Activated CD4-positive, alpha-beta T cell treated with anti-CD3 and anti-CD28 coated beads, Interleukin-2, amount 10 ng/mL, durations not matched to agents 7 days and 5 days (primary cell): ENCODE measurements around the gene SLC25A21. TPM values are rescaled to one million over a fixed set of nuclear protein-coding genes. Genes with fewer than 3 reads are reported as not detected.
"Not testable (repeated sequence)": the region's sequence is repeated elsewhere in the genome, so short reads cannot be mapped to it uniquely, and the experiment has no call there.

Source experiments
- CTCF ChIA-PET: fragments of 350-600 bp; sonication (Branson Sonifier 250); formaldehyde crosslinking; loops from one replicate; lab custom pipeline; 2021; ENCODE audit warnings: antibody characterized with exemption; lab: Charles Lee
- POLR2A ChIA-PET: fragments of 350-600 bp; sonication (Branson Sonifier 250); formaldehyde crosslinking; loops from one replicate; lab custom pipeline; 2021; ENCODE audit warnings: antibody characterized with exemption; lab: Charles Lee
- DNase-seq: peaks from one replicate; pipeline ENCODE4 v3.0.0-alpha.2; 2020
- H3K27ac Mint-ChIP-seq: one replicate; pipeline ENCODE4 v1.8.0; 2021; ENCODE audit warnings: mild to moderate bottlenecking, moderate library complexity, mixed read lengths
- H3K27me3 Mint-ChIP-seq: one replicate; pipeline ENCODE4 v1.8.0; 2021; ENCODE audit warnings: mixed read lengths
- H3K36me3 Mint-ChIP-seq: one replicate; pipeline ENCODE4 v1.8.0; 2021; ENCODE audit warnings: low read depth, mixed read lengths
- H3K4me1 Mint-ChIP-seq: one replicate; pipeline ENCODE4 v1.8.0; 2021; ENCODE audit warnings: mixed read lengths
- H3K4me3 Mint-ChIP-seq: one replicate; pipeline ENCODE4 v1.8.0; 2021; ENCODE audit warnings: mild to moderate bottlenecking, moderate library complexity, mixed read lengths
- H3K9me3 Mint-ChIP-seq: one replicate; pipeline ENCODE4 v1.8.0; 2021; ENCODE audit warnings: mixed read lengths
- total RNA-seq, 2 experiments: library from RNA; stranded (reverse); gene quantifications; one replicate each; pipeline ENCODE4 v1.2.3, GENCODE V29; 2021

The SLC25A21 gene
- total RNA-seq: not detected

DNA sequence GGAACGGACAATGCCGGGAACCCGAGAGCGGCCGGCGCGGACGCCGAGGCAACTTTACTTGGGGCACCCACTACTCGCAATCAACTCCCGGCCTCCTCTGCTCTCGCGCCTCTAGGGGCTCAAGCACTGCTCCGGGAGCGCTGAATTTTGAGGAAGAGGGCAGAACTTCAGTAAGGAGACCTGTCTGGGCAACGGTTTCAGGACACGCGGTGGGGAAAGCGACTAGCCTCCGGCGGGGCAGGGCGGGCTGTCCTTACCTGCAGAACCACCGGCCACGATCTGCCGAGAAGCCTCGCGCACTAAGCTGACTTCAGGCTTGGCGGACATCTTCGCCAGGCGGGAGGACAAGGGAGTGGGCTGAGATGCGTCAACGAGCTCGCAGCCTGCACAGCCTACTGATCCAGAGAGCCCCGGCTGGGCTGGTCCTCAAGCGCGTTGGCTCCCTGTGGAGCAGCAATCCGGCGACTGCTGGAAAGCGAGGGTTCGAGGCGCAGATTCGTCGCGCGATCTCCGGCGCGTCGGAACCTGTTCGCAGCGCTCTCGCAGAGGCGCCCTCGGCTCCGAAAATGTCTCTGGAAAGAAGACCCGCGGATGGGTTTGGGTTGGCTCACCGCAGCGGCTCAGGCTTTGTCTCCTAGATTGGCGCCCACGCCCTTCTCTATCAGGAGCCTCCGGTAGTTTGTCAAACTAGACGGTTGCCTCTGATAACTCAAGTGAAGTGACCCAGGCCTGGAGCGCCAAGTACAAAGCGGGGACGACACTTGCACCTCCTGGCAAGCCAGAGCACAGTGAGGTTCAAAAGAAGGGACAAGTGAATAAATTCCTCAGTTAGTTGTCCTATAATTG lies at the start of gene SLC25A21:
Gene SLC25A21, minus strand, starts transcription at position 583 of the 846 bp plus-strand sequence.
- ChIA-PET POLR2A (no interaction called here), CTCF (no interaction called here)
- no peaks in the 10 kb centered on the region for H3K4me1 Mint-ChIP-seq
- no peak within 1 kb of the TSS for H3K4me3 Mint-ChIP-seq
- H3K36me3 Mint-ChIP-seq: no peaks in the 10 kb centered on the region
- H3K27me3 Mint-ChIP-seq: peaks cover 21% of the 10 kb centered on the region
- no peak for DNase-seq
- no peaks in the 10 kb centered on the region for H3K9me3 Mint-ChIP-seq
- no peak within 1 kb of the TSS for H3K27ac Mint-ChIP-seq

DNA sequence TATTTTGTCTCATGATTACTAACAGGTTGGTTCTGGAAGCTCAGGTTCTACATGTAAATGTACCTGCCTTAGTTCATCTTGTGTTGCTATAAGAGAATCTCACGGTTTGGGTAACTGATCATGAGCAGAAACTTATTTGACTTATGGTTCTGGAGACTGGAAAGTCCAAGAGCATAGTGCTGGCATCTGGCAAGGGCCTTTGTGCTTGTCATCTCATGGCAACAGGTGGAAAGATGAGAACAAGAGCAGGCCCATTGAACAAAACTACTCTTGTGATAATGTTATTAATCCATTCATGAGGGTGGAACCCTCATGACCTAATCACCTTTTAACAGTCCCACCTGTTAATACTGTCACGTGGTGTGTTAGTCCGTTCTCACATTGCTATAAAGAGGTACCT lies 48.7 kb upstream of the SLC25A21 start:
- no peaks in the 10 kb centered on the region for H3K4me1 Mint-ChIP-seq
- no peak overlapping the region for H3K27ac Mint-ChIP-seq
- H3K4me3 Mint-ChIP-seq: no peak overlapping the region
- no peaks in the 10 kb centered on the region for H3K27me3 Mint-ChIP-seq
- POLR2A ChIA-PET: interaction anchor here (0.7 kb wide), 1 partner anchor 142 kb away, joined by 3 read pairs; no protein-coding TSS in a partner anchor
- no peak for DNase-seq
- no peaks in the 10 kb centered on the region for H3K36me3 Mint-ChIP-seq
- H3K9me3 Mint-ChIP-seq: peaks cover 12% of the 10 kb centered on the region
- CTCF ChIA-PET: no interaction called here

DNA sequence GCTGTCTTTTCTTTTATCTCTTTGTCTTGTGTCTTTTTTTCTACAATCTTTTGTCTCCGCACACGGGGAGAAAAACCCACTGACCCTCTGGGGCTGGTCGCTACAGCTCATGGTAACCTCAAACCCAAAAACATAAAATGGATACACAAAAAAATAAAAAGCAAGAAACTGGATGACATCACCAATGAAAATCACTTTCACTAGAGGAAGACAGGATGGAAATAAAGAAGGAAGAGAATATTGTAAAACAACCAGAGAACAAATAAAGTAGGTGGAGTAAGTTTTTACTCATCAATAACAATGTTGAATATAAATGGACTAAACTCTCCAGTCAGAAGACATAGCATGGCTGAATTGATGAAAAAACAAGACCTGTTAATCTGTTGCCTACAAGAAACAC lies 42.9 kb upstream of the SLC25A21 start:
- Mint-ChIP-seq H3K36me3 (no peaks in the 10 kb centered on the region), H3K4me3 (no peak overlapping the region), H3K27me3 (no peaks in the 10 kb centered on the region), H3K27ac (no peak overlapping the region), H3K4me1 (no peaks in the 10 kb centered on the region), H3K9me3 (peaks cover 3% of the 10 kb centered on the region)
- no peak for DNase-seq
- CTCF ChIA-PET: interaction anchor here (0.7 kb wide), 1 partner anchor 934 kb away, joined by 3 read pairs; no protein-coding TSS in a partner anchor
- POLR2A ChIA-PET: no interaction called here

DNA sequence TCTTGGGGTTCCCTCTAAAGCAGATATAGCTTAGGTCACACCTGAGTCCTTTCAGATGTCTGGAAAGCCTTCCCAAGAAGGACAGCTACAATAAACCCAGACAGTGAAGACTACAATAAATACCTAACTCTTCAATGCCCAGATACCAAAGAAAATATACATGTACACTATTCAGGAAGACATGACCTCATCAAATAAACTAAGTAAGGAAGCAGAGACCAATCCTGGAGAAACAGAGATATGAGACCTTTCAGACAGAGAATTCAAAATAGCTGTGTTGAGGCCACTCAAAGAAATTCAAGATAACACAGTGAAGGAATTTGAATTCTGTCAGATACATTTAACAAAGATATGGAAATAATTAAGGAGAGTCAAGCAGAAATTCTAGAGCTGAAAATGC lies 40.6 kb upstream of the SLC25A21 start:
- Mint-ChIP-seq H3K36me3 (no peaks in the 10 kb centered on the region), H3K4me1 (no peaks in the 10 kb centered on the region), H3K27ac (no peak overlapping the region), H3K9me3 (peaks cover 3% of the 10 kb centered on the region), H3K4me3 (no peak overlapping the region), H3K27me3 (no peaks in the 10 kb centered on the region)
- ChIA-PET POLR2A (no interaction called here), CTCF (no interaction called here)
- no peak for DNase-seq

DNA sequence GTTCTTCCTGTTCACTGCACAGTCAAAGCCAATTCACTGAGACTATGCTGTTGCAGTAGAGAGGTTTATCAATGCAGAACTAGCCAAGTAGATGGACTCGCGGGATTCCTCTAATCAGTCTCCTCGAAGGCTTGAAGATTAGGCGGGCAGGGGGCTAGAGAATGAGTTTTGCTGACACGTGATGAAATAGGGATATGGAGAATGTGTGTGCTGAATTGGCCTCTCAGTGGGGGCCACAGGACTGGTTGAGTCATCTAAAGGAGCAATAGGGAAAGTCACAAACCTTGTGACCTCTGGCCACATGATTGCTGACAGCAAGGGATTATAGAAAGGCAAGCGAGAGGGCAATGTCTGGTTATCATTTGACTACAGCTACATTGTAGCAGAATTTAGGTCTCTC lies 38.0 kb upstream of the SLC25A21 start:
- peaks cover 12% of the 10 kb centered on the region for H3K9me3 Mint-ChIP-seq
- ChIA-PET POLR2A (no interaction called here), CTCF (no interaction called here)
- no peaks in the 10 kb centered on the region for H3K27me3 Mint-ChIP-seq
- H3K4me3 Mint-ChIP-seq: no peak overlapping the region
- H3K36me3 Mint-ChIP-seq: no peaks in the 10 kb centered on the region
- DNase-seq: no peak
- H3K27ac Mint-ChIP-seq: no peak overlapping the region
- H3K4me1 Mint-ChIP-seq: no peaks in the 10 kb centered on the region

DNA sequence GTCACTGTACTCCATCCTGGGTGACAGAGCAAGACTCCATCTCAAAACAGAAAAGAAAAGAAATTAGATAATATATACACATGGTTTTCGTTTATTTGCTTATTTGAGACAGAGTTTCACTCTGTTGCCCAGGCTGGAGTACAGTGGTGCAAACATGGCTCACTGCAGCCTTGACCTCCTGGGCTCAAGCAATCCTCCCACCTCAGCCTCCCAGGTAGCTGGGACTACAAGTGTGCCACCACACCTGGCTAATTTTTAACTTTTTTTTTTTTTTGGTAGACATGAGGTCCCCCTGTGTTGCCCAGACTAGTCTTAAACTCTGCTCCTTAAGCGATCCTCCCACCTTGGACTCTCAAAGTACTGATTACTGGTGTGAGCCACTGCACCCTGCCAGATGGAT lies 37.2 kb upstream of the SLC25A21 start:
- DNase-seq, H3K4me3 Mint-ChIP-seq, H3K27ac Mint-ChIP-seq, H3K36me3 Mint-ChIP-seq, H3K27me3 Mint-ChIP-seq, POLR2A ChIA-PET, H3K4me1 Mint-ChIP-seq: not testable (repeated sequence)
- H3K9me3 Mint-ChIP-seq: peaks cover 15% of the 10 kb centered on the region
- CTCF ChIA-PET: interaction anchor here (0.6 kb wide), 1 partner anchor 21 kb away, joined by 3 read pairs; no protein-coding TSS in a partner anchor

DNA sequence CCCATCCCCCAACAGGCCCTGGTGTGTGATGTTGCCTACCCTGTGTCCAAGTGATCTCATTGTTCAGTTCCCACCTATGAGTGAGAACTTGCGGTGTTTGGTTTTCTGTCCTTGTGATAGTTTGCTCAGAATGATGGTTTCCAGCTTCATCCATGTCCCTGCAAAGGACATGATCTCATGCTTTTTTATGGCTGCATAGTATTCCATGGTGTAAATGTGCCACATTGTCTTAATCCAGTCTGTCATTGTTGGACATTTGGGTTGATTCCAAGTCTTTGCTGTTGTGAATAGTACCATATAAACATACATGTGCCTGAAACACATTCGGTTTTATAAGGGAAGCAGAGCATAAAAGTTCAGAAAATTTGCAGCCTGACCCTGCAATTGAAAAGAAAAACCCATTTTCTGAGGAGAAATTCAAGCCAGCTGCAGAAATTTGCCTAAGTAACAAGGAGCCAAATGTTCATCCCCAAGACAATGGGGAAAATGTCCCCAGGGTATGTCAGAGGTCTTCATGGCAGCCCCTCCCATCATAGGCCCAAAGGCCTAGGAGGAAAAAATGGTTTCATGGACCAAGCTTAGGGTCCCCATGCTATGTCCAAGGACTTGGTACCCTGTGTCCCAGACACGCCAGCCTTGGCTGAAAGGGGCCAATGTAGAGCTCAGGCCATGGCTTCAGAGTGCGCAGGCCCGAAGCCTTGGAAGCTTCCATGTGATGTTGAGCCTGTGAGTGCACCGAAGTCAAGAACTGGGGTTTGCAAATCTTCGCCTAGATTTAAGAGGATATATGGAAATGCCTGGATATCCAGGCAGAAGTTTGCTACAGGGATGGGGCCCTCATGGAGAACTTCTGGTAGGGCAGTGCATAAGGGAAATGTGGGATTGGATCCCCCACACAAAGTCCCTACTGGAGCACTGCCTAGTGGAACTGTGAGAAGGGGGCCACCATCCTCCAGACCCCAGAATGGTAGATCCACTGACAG lies 33.5 kb upstream of the SLC25A21 start:
- H3K27me3 Mint-ChIP-seq, CTCF ChIA-PET, POLR2A ChIA-PET, H3K4me3 Mint-ChIP-seq, H3K4me1 Mint-ChIP-seq, DNase-seq, H3K27ac Mint-ChIP-seq, H3K36me3 Mint-ChIP-seq: not testable (repeated sequence)
- peaks cover 13% of the 10 kb centered on the region for H3K9me3 Mint-ChIP-seq

DNA sequence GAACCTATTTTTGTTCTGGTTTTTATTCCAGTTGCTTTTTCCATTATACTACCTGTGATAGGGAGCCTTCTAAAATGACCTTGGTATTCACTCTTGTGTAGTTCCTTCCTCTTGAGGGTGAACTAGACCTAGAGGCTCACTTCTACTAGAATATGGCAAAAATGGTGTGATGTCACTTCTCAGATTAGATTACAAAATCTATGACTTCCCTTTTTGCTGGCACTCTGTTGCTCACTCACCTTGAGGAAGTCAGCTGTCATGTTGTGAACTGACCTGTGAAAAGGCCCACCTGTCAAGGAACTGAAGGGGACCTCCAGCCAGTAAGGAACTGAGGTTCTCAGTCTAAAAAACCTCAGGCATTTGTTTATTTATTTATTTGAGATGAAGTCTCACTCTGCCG lies 31.0 kb upstream of the SLC25A21 start:
- DNase-seq: no peak
- Mint-ChIP-seq H3K4me3 (no peak overlapping the region), H3K9me3 (peaks cover 13% of the 10 kb centered on the region), H3K4me1 (no peaks in the 10 kb centered on the region), H3K36me3 (no peaks in the 10 kb centered on the region), H3K27me3 (peaks cover 2% of the 10 kb centered on the region), H3K27ac (no peak overlapping the region)
- POLR2A ChIA-PET: no interaction called here
- CTCF ChIA-PET: no interaction called here

DNA sequence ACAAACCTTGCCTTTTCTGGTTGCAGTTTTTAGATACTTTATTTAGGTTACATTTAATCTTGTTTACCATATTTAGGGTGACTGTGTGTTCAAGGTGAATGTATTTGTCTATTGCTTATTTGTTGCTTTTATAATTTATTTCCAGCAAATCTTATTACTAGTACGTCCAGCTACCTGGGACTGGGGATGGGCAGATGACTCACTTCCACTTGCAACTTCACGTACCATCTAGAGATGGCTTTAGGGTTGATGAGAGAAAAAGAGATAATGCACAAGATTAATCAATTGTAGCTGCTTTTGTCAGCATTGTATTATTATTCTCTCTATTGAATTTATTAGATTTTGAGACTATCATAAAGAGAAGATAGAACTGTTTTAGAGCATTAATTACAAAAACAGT lies 30.4 kb upstream of the SLC25A21 start:
- H3K4me1 Mint-ChIP-seq: peaks cover 5% of the 10 kb centered on the region
- POLR2A ChIA-PET: no interaction called here
- no peaks in the 10 kb centered on the region for H3K36me3 Mint-ChIP-seq
- peaks cover 13% of the 10 kb centered on the region for H3K9me3 Mint-ChIP-seq
- CTCF ChIA-PET: no interaction called here
- no peak overlapping the region for H3K27ac Mint-ChIP-seq
- H3K27me3 Mint-ChIP-seq: peaks cover 7% of the 10 kb centered on the region
- DNase-seq: no peak
- H3K4me3 Mint-ChIP-seq: no peak overlapping the region

DNA sequence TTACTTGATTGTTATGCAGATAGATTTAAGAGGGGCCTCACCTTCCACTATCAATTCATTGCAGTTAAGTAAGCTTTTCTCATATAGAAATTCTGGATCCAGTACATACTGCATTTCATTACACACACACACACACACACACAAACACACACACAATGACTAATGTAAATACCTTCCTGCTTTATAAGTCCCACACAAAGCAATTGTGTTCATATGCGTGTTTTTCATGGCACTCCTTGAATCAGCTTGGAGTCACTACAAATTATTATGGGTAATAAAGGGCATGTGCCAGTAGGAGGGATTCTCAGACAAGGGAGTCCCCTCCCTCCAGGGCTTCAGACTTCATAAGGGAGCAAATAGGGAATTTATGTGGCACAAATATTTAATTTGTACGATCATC lies 29.9 kb upstream of the SLC25A21 start:
- Mint-ChIP-seq H3K9me3 (peaks cover 13% of the 10 kb centered on the region), H3K27me3 (peaks cover 11% of the 10 kb centered on the region), H3K4me3 (no peak overlapping the region), H3K4me1 (peaks cover 9% of the 10 kb centered on the region), H3K27ac (no peak overlapping the region), H3K36me3 (peaks cover 2% of the 10 kb centered on the region)
- no peak for DNase-seq
- CTCF ChIA-PET: no interaction called here
- POLR2A ChIA-PET: no interaction called here

DNA sequence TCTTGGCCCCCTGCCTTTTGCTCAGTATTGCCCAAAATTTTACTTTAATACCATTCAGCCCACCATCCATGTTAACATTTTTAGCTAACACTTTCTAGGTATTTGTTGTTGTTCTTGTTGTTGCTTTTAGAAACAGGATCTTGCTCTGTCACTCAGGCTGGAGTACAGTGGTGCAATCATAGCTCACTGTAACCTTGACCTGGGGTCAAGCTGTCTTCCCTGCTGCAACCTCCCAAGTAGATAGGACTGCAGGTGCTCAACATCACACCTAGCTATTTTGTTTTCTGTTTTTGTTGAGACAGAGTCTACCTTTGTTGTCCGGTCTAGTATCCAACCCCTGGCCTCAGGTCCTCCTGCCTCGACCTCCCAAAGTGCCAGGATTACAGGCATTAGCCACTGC lies 29.3 kb upstream of the SLC25A21 start:
- ChIA-PET POLR2A (no interaction called here), CTCF (no interaction called here)
- no peak overlapping the region for H3K27ac Mint-ChIP-seq
- H3K9me3 Mint-ChIP-seq: peaks cover 11% of the 10 kb centered on the region
- DNase-seq: no peak
- H3K4me1 Mint-ChIP-seq: peaks cover 10% of the 10 kb centered on the region
- H3K27me3 Mint-ChIP-seq: peaks cover 14% of the 10 kb centered on the region
- H3K36me3 Mint-ChIP-seq: peaks cover 2% of the 10 kb centered on the region
- H3K4me3 Mint-ChIP-seq: no peak overlapping the region

DNA sequence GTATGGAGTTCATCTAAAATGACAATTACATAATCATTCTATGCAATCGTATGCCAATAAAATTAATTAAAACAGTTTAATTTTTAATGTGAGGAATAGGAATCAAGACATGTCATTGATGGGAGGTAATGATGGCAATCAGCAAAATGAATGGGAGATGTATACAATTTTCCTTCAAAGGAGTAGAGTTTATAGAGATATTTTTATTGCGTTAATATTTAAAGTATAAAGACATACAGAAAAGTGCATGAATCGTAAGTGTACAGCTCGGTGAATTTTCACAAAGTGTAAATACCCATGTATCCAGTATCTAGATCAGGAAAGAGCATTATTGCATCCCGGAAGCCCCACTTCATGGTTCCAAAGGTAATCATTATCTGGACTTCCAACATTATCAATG lies 26.5 kb upstream of the SLC25A21 start:
- no peak overlapping the region for H3K27ac Mint-ChIP-seq
- peaks cover 2% of the 10 kb centered on the region for H3K36me3 Mint-ChIP-seq
- peaks cover 10% of the 10 kb centered on the region for H3K4me1 Mint-ChIP-seq
- no peaks in the 10 kb centered on the region for H3K9me3 Mint-ChIP-seq
- H3K4me3 Mint-ChIP-seq: no peak overlapping the region
- no peak for DNase-seq
- peaks cover 17% of the 10 kb centered on the region for H3K27me3 Mint-ChIP-seq
- POLR2A ChIA-PET: no interaction called here
- CTCF ChIA-PET: no interaction called here

DNA sequence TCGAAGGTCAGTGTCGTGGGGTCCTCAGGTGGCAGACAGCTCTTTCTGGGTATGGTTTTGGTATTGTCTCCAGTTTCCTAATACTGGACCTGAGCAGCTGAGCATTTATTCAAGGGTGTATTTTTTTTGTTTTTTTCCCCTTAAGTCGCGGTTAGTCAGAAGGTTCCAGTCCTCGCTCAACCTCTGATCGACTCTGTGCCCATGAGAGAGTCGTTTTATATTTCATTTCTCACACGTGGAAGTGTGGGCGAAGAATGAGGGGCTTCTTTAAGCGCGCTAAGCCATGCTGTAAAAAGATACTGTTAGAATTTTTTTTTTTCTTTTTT lies 25.8 kb upstream of the SLC25A21 start:
- Mint-ChIP-seq H3K4me3 (peak overlapping the region; percentile 33), H3K36me3 (peaks cover 2% of the 10 kb centered on the region), H3K27me3 (peaks cover 17% of the 10 kb centered on the region), H3K4me1 (peaks cover 10% of the 10 kb centered on the region), H3K27ac (no peak overlapping the region), H3K9me3 (no peaks in the 10 kb centered on the region)
- ChIA-PET CTCF (no interaction called here), POLR2A (no interaction called here)
- DNase-seq: no peak
